GM12873 (cell line): Measurements from ENCODE around the gene FSTL4.

Experiments used
- CTCF ChIP-seq: IDR thresholded peaks from 2 replicates; pipeline ENCODE4 v1.5.1; 2012; ENCODE audit warnings: low read depth, mild to moderate bottlenecking, moderate library complexity, low read length, control low read depth; ENCODE audit not compliant: insufficient read depth; ENCODE audit errors: missing control alignments

Gene FSTL4

DNA sequence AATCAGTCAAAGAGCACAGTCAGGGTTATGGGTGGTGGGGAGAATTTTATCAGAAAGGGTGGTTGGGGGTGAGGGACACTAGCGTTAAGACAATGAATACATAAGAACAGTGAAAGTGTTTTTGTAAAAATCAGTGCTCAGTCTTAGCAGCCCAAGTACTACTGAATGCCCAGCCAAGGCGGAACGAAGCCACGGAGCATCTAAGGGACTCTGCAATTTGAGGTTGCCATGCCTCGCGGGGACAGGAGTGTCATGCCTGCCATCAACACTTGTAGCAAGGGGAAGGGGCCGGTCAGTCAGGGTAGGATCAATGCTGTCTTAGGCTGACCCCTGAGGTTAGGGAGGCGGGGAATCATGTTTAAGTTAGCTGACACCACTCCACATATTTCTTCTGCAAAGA, 13.3 kb downstream of the FSTL4 start:
- TF ChIP-seq CTCF, result no peak

- no peak for TF ChIP-seq CTCF
Observed at GRCh38 chr5:133596049-133596448, 16.3 kb downstream of the FSTL4 start.

- TF ChIP-seq CTCF, result no peak
Observed at GRCh38 chr5:133595465-133595864, 16.9 kb downstream of the FSTL4 start.

GRCh38 chr5:133589286-133589685, 23.1 kb downstream of the FSTL4 start:
- TF ChIP-seq CTCF, result no peak

GRCh38 chr5:133582971-133583370, 29.4 kb downstream of the FSTL4 start:
- TF ChIP-seq CTCF, result no peak

GRCh38 chr5:133581918-133582317, 30.4 kb downstream of the FSTL4 start:
- TF ChIP-seq CTCF, result no peak

GRCh38 chr5:133581348-133581747, 31.0 kb downstream of the FSTL4 start:
- TF ChIP-seq CTCF, result no peak
